ENCODE data around the gene GBX1. TPM values are rescaled to one million over a fixed set of nuclear protein-coding genes. Genes with fewer than 3 reads are reported as not detected.
A peak's percentile ranks its signal among the peaks of the same experiment; 100 is the strongest.

Gene GBX1
- total RNA-seq, 6 experiments from 2014 or later, result not detected

- Histone ChIP-seq H3K4me3 (peak overlapping the region; percentile 26 to 42 (median 29)), H3K27me3 (peaks cover 4 to 18% of the 10 kb centered on the region in 2 donors), H3K4me1 (peaks cover 0 to 16% (median 4%) of the 10 kb centered on the region in 4 donors), H3K27ac (no peak overlapping the region), H3K9me3 (no peaks in the 10 kb centered on the region), H3K36me3 (no peaks in the 10 kb centered on the region)
- intact Hi-C loops (cut with DNase I), result no loop called here
- TF ChIP-seq CTCF (IDR thresholded peaks at IDR 0.05) (peak; percentile 32 to 69 (median 58)), POLR2A (IDR thresholded peaks at IDR 0.05) (no peak)
- WGBS (ENCODE audit: insufficient coverage, low coverage, low lambda C conversion rate, missing lambda C conversion rate), result 4% methylated on average over 10 of the region's 52 CpGs
- peak; percentile 60 to 69 (median 64) for ATAC-seq
- DNase-seq, result peak in 1 of 3 donors; percentile 43
Measured at GRCh38 chr7:151168003-151168786, 701 bp upstream of the GBX1 start.

DNA sequence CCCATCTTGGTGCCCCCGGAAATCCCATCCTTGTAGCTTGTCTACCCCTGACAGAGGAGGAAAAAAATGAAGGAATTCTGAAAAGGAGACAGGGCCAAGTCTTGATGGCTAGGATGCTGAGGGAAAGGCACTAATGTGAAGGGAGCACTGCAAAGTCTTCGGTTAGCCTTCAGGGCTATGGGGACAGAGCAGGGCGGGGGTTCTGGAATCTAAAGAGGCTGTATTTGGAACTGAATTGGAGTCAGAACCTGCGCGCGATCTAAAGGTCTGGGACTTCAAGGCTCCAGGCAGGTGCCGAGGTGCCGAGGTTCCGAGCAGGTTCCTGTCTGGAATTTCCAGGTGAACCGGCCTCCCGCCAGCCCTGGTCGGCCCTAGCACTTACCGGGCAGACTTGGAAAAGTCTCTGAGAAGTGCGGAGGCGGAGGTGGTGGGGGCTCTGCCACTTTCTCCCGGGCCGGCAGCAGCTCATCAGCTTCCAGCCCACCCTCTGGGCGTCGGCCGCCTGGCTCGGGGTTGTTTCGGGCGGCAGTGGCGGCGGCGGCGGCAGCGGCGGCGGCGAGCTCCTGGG is 781 bp downstream of the GBX1 start:
- ATAC-seq, result peak in 1 of 4 donors; percentile 25
- Histone ChIP-seq H3K27ac (no peak overlapping the region), H3K4me1 (peaks cover 0 to 16% (median 4%) of the 10 kb centered on the region in 4 donors), H3K27me3 (peaks cover 0 to 18% of the 10 kb centered on the region in 2 donors), H3K9me3 (no peaks in the 10 kb centered on the region), H3K36me3 (no peaks in the 10 kb centered on the region), H3K4me3 (peak overlapping the region; percentile 18 to 42 (median 26))
- peak in 1 of 3 donors; percentile 29 for DNase-seq
- intact Hi-C loops (cut with DNase I), result no loop called here
- 40% methylated on average over 1 of the region's 31 CpGs for WGBS (ENCODE audit: insufficient coverage, low coverage, low lambda C conversion rate, missing lambda C conversion rate)
- TF ChIP-seq POLR2A (IDR thresholded peaks at IDR 0.05) (no peak), CTCF (IDR thresholded peaks at IDR 0.05) (no peak)

DNA sequence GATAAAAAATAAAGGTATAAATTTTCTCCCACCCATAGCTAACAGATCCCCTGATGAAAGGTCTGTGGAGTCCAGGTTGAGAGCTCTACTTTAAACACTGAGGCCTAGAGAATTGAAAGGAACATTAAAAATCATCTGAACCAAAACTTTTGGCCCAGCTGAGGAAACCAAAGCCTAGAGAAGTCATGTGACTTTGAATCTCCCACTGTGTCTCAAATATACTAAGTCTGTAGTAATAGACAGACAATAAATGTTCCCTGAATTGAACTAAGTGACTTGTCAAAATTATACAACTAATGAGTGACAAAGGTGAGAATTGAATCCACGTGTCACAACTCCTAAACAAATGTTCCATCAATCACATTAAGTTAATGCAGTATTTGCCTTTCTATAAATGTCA is 5.7 kb downstream of the GBX1 start:
- intact Hi-C loops (cut with DNase I), result no loop called here
- H3K27ac ChIP-seq, result no peak overlapping the region

DNA sequence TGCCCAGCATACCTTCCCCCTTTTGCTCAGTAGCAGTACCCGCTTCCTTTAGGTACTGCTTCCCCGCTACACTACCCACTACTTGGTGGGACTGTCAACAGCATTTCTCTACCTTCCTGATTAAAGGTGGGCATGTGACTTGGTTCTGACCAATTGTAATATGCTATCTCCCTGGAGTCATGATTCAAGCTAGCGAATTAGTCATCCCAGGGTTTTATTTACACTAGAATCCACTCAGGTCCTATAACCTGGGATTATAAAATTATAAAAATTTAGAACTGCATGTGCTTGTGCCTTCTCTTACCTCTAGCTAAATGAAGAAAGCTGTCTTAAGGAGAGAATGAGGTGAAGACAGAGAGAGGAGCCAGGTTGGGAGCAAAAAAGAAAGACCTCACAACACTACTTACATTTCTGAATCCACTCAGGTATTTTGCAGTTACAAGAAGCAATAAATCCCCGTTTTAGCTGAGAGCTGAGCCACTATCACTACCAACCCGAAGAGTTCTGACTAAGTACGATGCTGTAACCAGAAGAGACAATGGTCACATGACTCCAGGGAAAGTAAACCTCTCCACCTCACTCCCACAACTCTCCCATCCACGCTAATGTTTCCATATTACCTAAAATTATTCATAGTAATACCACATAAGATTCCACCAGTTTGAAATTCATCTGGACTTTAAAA is 9.7 kb downstream of the GBX1 start:
- Histone ChIP-seq H3K4me1 (no peaks in the 10 kb centered on the region), H3K36me3 (no peaks in the 10 kb centered on the region), H3K27me3 (no peaks in the 10 kb centered on the region), H3K9me3 (no peaks in the 10 kb centered on the region), H3K27ac (no peak overlapping the region), H3K4me3 (no peak overlapping the region)
- no peak for TF ChIP-seq POLR2A (IDR thresholded peaks at IDR 0.05)
- TF ChIP-seq CTCF (IDR thresholded peaks at IDR 0.05), result no peak
- intact Hi-C loops (cut with DNase I), result no loop called here
- peak in 1 of 3 donors; percentile 6 for DNase-seq
- ATAC-seq, result no peak
- 53% methylated on average over 7 of the region's 7 CpGs for WGBS (ENCODE audit: insufficient coverage, low coverage, low lambda C conversion rate, missing lambda C conversion rate)

More for the DNA sequence above, 5.7 kb downstream of the GBX1 start:
- Histone ChIP-seq H3K36me3 (no peaks in the 10 kb centered on the region), H3K4me3 (no peak overlapping the region), H3K9me3 (no peaks in the 10 kb centered on the region), H3K4me1 (peaks cover 0 to 2% (median under 1%) of the 10 kb centered on the region in 4 donors), H3K27me3 (peaks cover 0 to 2% of the 10 kb centered on the region in 2 donors)
- ATAC-seq (no peak), DNase-seq (no peak)
- TF ChIP-seq POLR2A (IDR thresholded peaks at IDR 0.05), result no peak
- no peak for TF ChIP-seq CTCF (IDR thresholded peaks at IDR 0.05)
- WGBS (ENCODE audit: insufficient coverage, low coverage, low lambda C conversion rate, missing lambda C conversion rate), result 82% methylated on average over 1 of the region's 1 CpG

All from right lobe of liver (tissue), 6 donors.